HEK293 (cell line): ENCODE measurements around the gene ZNF654.

ENCODE experiments used
- OVOL3 ChIP-seq: fragments of 450-650 bp; formaldehyde crosslinking; IDR thresholded peaks from 2 replicates; pipeline ENCODE4 v1.5.1; 2016; ENCODE audit warnings: missing biosample characterization, missing genetic modification characterization
- ZNF366 ChIP-seq: fragments of 450-650 bp; formaldehyde crosslinking; conservative IDR thresholded peaks from 2 replicates; pipeline ENCODE4 v1.5.1; 2016; ENCODE audit warnings: missing biosample characterization, missing genetic modification characterization
- ZNF510 ChIP-seq: fragments of 450-650 bp; formaldehyde crosslinking; IDR thresholded peaks from 2 replicates; pipeline ENCODE4 v1.5.1; 2018; ENCODE audit warnings: mild to moderate bottlenecking, missing genetic modification characterization, missing biosample characterization; ENCODE audit not compliant: insufficient replicate concordance
- ZNF558 ChIP-seq: fragments of 450-650 bp; formaldehyde crosslinking; IDR thresholded peaks from 2 replicates; pipeline ENCODE4 v1.5.1; 2016; ENCODE audit warnings: missing biosample characterization, missing genetic modification characterization
- ZNF610 ChIP-seq: fragments of 450-650 bp; formaldehyde crosslinking; IDR thresholded peaks from 2 replicates; pipeline ENCODE4 v1.5.1; 2016; ENCODE audit warnings: missing biosample characterization, missing genetic modification characterization, borderline replicate concordance
- ZNF624 ChIP-seq: fragments of 450-650 bp; formaldehyde crosslinking; IDR thresholded peaks from 2 replicates; pipeline ENCODE4 v1.5.1; 2017; ENCODE audit warnings: missing biosample characterization, missing genetic modification characterization
- TF ChIP-seq, protein P1 (sequence below): fragments of 450-650 bp; formaldehyde crosslinking; IDR thresholded peaks from 2 replicates; pipeline ENCODE4 v1.5.1; 2016; ENCODE audit warnings: missing biosample characterization, missing genetic modification characterization
- TF ChIP-seq, protein P2 (sequence below): fragments of 450-650 bp; formaldehyde crosslinking; IDR thresholded peaks from 2 replicates; pipeline ENCODE4 v1.5.1; 2016; ENCODE audit warnings: missing biosample characterization, missing genetic modification characterization, borderline replicate concordance
- TF ChIP-seq, protein P3 (sequence below): sonication (generic); formaldehyde crosslinking; IDR thresholded peaks from 2 replicates; pipeline ENCODE4 v1.8.1; 2022; ENCODE audit warnings: mild to moderate bottlenecking, moderate library complexity, missing genetic modification reagents
- TF ChIP-seq, protein P4 (sequence below): fragments of 450-650 bp; formaldehyde crosslinking; IDR thresholded peaks from 2 replicates; pipeline ENCODE4 v1.5.1; 2016; ENCODE audit warnings: missing biosample characterization, missing genetic modification characterization, borderline replicate concordance

DNA sequence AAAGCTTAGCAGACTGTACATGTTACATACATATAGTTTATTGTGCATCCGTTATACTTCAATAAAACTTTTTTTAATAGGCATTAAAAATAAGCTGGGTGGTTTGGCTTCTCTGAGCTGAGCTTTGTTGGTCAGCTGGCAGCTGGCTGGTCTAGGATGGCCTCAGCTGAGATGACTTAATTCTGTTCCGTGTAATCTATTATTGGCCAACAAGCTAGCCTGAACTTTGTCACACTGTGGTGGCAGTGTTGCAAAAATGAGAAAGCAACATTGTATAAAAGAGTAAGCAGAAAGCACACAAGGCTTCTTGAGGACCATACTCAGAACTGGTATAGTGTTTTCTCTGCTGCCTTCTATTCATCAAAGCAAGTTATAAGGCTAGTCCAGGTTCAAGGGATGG, 45.5 kb upstream of the ZNF654 start:
- TF ChIP-seq, protein P1, sequence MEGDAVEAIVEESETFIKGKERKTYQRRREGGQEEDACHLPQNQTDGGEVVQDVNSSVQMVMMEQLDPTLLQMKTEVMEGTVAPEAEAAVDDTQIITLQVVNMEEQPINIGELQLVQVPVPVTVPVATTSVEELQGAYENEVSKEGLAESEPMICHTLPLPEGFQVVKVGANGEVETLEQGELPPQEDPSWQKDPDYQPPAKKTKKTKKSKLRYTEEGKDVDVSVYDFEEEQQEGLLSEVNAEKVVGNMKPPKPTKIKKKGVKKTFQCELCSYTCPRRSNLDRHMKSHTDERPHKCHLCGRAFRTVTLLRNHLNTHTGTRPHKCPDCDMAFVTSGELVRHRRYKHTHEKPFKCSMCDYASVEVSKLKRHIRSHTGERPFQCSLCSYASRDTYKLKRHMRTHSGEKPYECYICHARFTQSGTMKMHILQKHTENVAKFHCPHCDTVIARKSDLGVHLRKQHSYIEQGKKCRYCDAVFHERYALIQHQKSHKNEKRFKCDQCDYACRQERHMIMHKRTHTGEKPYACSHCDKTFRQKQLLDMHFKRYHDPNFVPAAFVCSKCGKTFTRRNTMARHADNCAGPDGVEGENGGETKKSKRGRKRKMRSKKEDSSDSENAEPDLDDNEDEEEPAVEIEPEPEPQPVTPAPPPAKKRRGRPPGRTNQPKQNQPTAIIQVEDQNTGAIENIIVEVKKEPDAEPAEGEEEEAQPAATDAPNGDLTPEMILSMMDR, result no peak
- TF ChIP-seq, protein P2, sequence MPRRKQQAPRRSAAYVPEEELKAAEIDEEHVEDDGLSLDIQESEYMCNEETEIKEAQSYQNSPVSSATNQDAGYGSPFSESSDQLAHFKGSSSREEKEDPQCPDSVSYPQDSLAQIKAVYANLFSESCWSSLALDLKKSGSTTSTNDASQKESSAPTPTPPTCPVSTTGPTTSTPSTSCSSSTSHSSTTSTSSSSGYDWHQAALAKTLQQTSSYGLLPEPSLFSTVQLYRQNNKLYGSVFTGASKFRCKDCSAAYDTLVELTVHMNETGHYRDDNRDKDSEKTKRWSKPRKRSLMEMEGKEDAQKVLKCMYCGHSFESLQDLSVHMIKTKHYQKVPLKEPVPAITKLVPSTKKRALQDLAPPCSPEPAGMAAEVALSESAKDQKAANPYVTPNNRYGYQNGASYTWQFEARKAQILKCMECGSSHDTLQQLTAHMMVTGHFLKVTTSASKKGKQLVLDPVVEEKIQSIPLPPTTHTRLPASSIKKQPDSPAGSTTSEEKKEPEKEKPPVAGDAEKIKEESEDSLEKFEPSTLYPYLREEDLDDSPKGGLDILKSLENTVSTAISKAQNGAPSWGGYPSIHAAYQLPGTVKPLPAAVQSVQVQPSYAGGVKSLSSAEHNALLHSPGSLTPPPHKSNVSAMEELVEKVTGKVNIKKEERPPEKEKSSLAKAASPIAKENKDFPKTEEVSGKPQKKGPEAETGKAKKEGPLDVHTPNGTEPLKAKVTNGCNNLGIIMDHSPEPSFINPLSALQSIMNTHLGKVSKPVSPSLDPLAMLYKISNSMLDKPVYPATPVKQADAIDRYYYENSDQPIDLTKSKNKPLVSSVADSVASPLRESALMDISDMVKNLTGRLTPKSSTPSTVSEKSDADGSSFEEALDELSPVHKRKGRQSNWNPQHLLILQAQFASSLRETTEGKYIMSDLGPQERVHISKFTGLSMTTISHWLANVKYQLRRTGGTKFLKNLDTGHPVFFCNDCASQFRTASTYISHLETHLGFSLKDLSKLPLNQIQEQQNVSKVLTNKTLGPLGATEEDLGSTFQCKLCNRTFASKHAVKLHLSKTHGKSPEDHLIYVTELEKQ (tag by site-specific recombination), result no peak
- TF ChIP-seq ZNF510 (tag by site-specific recombination) (no peak), ZNF558 (tag by site-specific recombination) (no peak), ZNF624 (tag by site-specific recombination) (no peak), ZNF366 (no peak), OVOL3 (no peak), ZNF610 (tag by site-specific recombination) (no peak)
- TF ChIP-seq, protein P3, sequence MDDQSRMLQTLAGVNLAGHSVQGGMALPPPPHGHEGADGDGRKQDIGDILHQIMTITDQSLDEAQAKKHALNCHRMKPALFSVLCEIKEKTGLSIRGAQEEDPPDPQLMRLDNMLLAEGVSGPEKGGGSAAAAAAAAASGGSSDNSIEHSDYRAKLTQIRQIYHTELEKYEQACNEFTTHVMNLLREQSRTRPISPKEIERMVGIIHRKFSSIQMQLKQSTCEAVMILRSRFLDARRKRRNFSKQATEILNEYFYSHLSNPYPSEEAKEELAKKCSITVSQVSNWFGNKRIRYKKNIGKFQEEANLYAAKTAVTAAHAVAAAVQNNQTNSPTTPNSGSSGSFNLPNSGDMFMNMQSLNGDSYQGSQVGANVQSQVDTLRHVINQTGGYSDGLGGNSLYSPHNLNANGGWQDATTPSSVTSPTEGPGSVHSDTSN (CRISPR knock-in tag), result no peak
- TF ChIP-seq, protein P4, sequence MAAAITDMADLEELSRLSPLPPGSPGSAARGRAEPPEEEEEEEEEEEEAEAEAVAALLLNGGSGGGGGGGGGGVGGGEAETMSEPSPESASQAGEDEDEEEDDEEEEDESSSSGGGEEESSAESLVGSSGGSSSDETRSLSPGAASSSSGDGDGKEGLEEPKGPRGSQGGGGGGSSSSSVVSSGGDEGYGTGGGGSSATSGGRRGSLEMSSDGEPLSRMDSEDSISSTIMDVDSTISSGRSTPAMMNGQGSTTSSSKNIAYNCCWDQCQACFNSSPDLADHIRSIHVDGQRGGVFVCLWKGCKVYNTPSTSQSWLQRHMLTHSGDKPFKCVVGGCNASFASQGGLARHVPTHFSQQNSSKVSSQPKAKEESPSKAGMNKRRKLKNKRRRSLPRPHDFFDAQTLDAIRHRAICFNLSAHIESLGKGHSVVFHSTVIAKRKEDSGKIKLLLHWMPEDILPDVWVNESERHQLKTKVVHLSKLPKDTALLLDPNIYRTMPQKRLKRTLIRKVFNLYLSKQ (tag by site-specific recombination), result no peak
